Measurements from ENCODE around the gene E2F1. TPM values are rescaled to one million over a fixed set of nuclear protein-coding genes. Genes with fewer than 3 reads are reported as not detected.

E2F1 gene
- total and polyA plus RNA-seq, 2 experiments from 2014 or later = 12.1 to 42.6 TPM

DNA sequence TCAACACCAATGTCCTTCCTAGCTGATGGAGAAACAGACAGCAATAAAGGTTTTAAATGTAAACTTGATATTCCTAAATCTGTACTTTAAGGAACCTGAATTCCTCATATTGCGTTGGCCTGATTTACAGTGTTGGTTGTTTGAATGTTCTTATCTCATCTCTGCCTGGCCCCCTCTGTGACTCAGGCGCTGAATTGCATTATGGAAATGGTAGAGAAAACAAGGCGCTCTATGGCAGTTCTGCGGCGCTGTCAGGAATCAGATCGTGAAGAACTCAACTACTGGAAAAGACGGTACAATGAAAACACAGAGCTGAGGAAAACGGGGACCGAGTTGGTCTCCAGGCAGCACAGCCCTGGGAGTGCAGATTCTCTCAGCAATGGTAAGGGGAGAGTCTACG is 56.7 kb downstream of the E2F1 start:
- H3K9me3 Mint-ChIP-seq = no peaks in the 10 kb centered on the region
- H3K4me1 Mint-ChIP-seq = no peaks in the 10 kb centered on the region
- H3F3A ChIP-seq (replicated peaks; ENCODE audit: low read depth) = no peaks in the 10 kb centered on the region
- no peak overlapping the region for H3K4me3 ChIP-seq
- no peaks in the 10 kb centered on the region for H3K79me2 ChIP-seq (replicated peaks; ENCODE audit: insufficient read depth)
- H3K36me3 Mint-ChIP-seq (ENCODE audit: low read depth) = peaks cover 27% of the 10 kb centered on the region
- TF ChIP-seq, protein P1, sequence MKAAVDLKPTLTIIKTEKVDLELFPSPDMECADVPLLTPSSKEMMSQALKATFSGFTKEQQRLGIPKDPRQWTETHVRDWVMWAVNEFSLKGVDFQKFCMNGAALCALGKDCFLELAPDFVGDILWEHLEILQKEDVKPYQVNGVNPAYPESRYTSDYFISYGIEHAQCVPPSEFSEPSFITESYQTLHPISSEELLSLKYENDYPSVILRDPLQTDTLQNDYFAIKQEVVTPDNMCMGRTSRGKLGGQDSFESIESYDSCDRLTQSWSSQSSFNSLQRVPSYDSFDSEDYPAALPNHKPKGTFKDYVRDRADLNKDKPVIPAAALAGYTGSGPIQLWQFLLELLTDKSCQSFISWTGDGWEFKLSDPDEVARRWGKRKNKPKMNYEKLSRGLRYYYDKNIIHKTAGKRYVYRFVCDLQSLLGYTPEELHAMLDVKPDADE (IDR thresholded peaks at IDR 0.05) = no peak
- no peak for TF ChIP-seq ZNF114 (CRISPR knock-in tag; IDR thresholded peaks at IDR 0.05)
- TF ChIP-seq, protein P2, sequence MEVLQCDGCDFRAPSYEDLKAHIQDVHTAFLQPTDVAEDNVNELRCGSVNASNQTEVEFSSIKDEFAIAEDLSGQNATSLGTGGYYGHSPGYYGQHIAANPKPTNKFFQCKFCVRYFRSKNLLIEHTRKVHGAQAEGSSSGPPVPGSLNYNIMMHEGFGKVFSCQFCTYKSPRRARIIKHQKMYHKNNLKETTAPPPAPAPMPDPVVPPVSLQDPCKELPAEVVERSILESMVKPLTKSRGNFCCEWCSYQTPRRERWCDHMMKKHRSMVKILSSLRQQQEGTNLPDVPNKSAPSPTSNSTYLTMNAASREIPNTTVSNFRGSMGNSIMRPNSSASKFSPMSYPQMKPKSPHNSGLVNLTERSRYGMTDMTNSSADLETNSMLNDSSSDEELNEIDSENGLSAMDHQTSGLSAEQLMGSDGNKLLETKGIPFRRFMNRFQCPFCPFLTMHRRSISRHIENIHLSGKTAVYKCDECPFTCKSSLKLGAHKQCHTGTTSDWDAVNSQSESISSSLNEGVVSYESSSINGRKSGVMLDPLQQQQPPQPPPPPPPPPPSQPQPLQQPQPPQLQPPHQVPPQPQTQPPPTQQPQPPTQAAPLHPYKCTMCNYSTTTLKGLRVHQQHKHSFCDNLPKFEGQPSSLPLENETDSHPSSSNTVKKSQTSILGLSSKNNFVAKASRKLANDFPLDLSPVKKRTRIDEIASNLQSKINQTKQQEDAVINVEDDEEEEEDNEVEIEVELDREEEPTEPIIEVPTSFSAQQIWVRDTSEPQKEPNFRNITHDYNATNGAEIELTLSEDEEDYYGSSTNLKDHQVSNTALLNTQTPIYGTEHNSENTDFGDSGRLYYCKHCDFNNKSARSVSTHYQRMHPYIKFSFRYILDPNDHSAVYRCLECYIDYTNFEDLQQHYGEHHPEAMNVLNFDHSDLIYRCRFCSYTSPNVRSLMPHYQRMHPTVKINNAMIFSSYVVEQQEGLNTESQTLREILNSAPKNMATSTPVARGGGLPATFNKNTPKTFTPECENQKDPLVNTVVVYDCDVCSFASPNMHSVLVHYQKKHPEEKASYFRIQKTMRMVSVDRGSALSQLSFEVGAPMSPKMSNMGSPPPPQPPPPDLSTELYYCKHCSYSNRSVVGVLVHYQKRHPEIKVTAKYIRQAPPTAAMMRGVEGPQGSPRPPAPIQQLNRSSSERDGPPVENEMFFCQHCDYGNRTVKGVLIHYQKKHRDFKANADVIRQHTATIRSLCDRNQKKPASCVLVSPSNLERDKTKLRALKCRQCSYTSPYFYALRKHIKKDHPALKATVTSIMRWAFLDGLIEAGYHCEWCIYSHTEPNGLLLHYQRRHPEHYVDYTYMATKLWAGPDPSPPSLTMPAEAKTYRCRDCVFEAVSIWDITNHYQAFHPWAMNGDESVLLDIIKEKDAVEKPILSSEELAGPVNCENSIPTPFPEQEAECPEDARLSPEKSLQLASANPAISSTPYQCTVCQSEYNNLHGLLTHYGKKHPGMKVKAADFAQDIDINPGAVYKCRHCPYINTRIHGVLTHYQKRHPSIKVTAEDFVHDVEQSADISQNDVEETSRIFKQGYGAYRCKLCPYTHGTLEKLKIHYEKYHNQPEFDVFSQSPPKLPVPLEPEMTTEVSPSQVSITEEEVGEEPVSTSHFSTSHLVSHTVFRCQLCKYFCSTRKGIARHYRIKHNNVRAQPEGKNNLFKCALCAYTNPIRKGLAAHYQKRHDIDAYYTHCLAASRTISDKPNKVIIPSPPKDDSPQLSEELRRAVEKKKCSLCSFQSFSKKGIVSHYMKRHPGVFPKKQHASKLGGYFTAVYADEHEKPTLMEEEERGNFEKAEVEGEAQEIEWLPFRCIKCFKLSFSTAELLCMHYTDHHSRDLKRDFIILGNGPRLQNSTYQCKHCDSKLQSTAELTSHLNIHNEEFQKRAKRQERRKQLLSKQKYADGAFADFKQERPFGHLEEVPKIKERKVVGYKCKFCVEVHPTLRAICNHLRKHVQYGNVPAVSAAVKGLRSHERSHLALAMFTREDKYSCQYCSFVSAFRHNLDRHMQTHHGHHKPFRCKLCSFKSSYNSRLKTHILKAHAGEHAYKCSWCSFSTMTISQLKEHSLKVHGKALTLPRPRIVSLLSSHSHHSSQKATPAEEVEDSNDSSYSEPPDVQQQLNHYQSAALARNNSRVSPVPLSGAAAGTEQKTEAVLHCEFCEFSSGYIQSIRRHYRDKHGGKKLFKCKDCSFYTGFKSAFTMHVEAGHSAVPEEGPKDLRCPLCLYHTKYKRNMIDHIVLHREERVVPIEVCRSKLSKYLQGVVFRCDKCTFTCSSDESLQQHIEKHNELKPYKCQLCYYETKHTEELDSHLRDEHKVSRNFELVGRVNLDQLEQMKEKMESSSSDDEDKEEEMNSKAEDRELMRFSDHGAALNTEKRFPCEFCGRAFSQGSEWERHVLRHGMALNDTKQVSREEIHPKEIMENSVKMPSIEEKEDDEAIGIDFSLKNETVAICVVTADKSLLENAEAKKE (CRISPR knock-in tag; IDR thresholded peaks at IDR 0.05) = no peak
- no peak for TF ChIP-seq CREB1 (CRISPR knock-in tag; IDR thresholded peaks at IDR 0.05; ENCODE audit: low read depth)
- H3K4me3 Mint-ChIP-seq = no peak overlapping the region
- no peak overlapping the region for H3K4me2 ChIP-seq
- ATAC-seq = no peak
- H3K27ac ChIP-seq (ENCODE audit: low read depth) = no peak overlapping the region
- H3K4me1 ChIP-seq (ENCODE audit: insufficient read depth) = no peaks in the 10 kb centered on the region
- H3K9me2 ChIP-seq (ENCODE audit: insufficient read depth) = no peaks in the 10 kb centered on the region
- H3K27me3 Mint-ChIP-seq (ENCODE audit: insufficient read depth, low read depth, poor library complexity) = no peaks in the 10 kb centered on the region
- no peak overlapping the region for H3K27ac Mint-ChIP-seq
- no peaks in the 10 kb centered on the region for H3K27me3 ChIP-seq (ENCODE audit: insufficient read depth)
- H3K36me3 ChIP-seq (ENCODE audit: insufficient read depth) = no peaks in the 10 kb centered on the region
- H4K20me1 ChIP-seq (replicated peaks; ENCODE audit: insufficient read depth) = no peaks in the 10 kb centered on the region
- H2AFZ ChIP-seq = no peak overlapping the region
- no peak for DNase-seq (ENCODE audit: low spot score)

DNA sequence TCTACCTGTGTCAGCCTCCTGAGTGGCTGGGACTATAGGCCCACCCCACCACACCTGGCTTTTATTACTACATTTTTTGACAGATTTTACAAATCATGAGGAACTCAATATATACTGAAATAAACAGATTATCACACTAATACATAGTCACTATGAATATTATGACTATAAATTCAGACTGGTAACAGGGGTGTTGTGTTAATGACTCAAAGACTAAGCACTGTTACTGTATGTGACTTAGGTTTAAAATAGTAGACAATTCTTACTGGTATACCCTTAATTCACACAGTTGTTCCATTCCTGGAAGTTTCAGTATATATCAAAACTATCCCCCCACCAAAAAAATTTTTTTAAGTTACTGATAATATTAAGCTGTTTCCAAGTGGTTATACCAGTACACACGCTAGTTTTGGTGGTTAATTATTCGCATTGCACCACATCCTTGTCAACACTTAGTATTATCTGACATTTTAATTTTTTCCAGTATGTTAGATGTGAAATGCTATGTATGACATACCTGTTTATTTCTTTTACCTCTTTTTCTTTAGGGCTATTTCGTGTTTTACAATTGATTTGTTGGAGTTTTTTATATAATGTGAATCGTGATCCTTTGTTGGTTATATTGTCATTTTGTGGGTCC is 58.5 kb downstream of the E2F1 start:
- Histone ChIP-seq H2AFZ (no peak overlapping the region), H4K20me1 (replicated peaks; ENCODE audit: insufficient read depth) (no peaks in the 10 kb centered on the region), H3K27ac (ENCODE audit: low read depth) (no peak overlapping the region), H3K4me1 (ENCODE audit: insufficient read depth) (no peaks in the 10 kb centered on the region), H3K4me2 (no peak overlapping the region), H3K79me2 (replicated peaks; ENCODE audit: insufficient read depth) (no peaks in the 10 kb centered on the region), H3K36me3 (ENCODE audit: insufficient read depth) (no peaks in the 10 kb centered on the region; the same call in 1 of the 2 replicates), H3K4me3 (no peak overlapping the region), H3F3A (replicated peaks; ENCODE audit: low read depth) (no peaks in the 10 kb centered on the region), H3K27me3 (ENCODE audit: insufficient read depth) (no peaks in the 10 kb centered on the region), H3K9me2 (ENCODE audit: insufficient read depth) (no peaks in the 10 kb centered on the region)
- no peak for DNase-seq (ENCODE audit: low spot score)
- Mint-ChIP-seq H3K36me3 (ENCODE audit: low read depth) (peaks cover 29% of the 10 kb centered on the region), H3K9me3 (no peaks in the 10 kb centered on the region), H3K27me3 (ENCODE audit: insufficient read depth, low read depth, poor library complexity) (no peaks in the 10 kb centered on the region), H3K27ac (no peak overlapping the region), H3K4me1 (no peaks in the 10 kb centered on the region), H3K4me3 (no peak overlapping the region)
- no peak for ATAC-seq
- no peak for TF ChIP-seq ZNF331 (CRISPR knock-in tag; IDR thresholded peaks at IDR 0.05; ENCODE audit: low read depth)
- no peak for TF ChIP-seq CREB1 (CRISPR knock-in tag; IDR thresholded peaks at IDR 0.05; ENCODE audit: low read depth)
- no peak for TF ChIP-seq EZH2phosphoT487 (IDR thresholded peaks at IDR 0.05; ENCODE audit: unreplicated experiment)
